ENCODE measurements around the gene RAPGEFL1.

DNA sequence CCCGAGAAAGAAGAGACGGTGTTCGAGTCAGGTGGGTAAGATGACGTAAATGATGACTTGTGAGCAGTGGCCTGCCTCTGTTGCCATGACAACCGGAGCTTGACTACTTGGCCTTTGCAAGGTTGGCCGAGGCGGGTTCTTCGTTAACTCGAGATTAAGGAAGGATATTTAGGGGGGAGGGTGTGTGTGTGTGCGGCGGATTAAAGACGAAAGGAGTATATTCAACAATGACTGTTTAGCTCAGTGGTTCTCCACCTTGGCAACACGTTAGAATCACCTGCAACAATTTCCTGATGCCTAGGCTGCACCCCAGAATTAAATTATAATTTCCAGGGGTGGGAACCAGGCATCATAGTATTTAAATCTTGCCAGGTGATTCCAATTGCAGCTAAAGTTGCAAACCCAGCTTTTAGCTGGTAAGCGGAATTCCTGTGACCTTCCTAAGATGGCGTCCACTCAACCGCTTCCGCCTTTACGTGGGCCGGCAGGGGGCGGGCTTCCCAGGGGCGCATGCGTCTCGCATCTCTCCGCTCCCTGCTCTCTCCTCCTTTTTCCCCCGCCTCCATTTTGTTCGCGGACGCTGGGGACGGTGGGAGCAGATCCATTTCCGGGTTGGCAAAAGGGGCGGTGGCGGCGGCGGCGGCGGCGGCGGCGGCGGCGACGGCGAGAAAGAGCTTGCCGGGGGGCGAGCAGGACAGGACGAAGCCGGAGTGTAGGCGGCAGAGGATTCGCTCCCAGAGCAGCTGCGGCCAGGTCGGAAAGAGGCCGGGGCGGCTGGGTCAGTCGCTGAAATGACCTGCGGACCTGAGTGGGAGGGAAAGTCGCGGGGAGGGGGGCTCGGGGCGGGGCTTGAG, 41.7 kb downstream of the RAPGEFL1 start, which contains the start of gene WIPF2:
- TF ChIP-seq, protein P1, sequence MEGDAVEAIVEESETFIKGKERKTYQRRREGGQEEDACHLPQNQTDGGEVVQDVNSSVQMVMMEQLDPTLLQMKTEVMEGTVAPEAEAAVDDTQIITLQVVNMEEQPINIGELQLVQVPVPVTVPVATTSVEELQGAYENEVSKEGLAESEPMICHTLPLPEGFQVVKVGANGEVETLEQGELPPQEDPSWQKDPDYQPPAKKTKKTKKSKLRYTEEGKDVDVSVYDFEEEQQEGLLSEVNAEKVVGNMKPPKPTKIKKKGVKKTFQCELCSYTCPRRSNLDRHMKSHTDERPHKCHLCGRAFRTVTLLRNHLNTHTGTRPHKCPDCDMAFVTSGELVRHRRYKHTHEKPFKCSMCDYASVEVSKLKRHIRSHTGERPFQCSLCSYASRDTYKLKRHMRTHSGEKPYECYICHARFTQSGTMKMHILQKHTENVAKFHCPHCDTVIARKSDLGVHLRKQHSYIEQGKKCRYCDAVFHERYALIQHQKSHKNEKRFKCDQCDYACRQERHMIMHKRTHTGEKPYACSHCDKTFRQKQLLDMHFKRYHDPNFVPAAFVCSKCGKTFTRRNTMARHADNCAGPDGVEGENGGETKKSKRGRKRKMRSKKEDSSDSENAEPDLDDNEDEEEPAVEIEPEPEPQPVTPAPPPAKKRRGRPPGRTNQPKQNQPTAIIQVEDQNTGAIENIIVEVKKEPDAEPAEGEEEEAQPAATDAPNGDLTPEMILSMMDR (conservative IDR thresholded peaks at IDR 0.05): peak; percentile 86
- no peak for TF ChIP-seq EZH2 (IDR thresholded peaks at IDR 0.05; ENCODE audit: low read depth)
